ENCODE measurements around the gene PCDH11Y.
"Not testable (repeated sequence)": the region's sequence is repeated elsewhere in the genome, so short reads cannot be mapped to it uniquely, and the experiment has no call there.

DNA sequence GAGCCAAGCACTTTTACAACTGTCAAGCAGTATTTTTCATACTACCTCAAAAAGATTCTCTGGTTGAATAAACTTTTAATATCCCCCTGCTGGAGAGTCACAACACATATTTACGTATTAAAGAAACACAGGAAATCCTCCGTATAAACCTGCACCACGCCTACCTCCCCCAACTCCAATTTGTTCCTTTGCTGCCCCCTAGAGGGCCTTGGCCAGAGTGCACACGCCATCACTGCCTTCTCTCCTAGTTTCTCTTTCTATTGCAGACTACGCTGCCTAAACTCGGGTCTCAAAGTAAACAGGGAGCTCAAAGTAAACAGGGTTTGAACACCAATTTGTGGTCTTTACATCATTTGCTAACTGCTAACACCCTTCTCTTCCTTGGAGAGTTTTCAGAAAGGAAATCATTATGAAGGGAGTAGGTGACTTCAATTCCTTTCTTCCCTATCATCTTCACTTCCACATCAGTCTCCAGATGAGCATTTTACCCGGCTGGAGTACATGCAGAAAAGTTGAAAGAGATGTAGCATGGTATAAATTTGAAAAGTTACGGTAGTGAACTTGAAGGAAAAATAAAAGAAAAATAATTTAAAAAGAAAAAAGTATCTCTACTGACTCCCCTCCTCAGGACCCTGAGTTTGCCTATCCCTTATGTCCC lies 8.2 kb upstream of the PCDH11Y start:
- TF ChIP-seq, protein P1, sequence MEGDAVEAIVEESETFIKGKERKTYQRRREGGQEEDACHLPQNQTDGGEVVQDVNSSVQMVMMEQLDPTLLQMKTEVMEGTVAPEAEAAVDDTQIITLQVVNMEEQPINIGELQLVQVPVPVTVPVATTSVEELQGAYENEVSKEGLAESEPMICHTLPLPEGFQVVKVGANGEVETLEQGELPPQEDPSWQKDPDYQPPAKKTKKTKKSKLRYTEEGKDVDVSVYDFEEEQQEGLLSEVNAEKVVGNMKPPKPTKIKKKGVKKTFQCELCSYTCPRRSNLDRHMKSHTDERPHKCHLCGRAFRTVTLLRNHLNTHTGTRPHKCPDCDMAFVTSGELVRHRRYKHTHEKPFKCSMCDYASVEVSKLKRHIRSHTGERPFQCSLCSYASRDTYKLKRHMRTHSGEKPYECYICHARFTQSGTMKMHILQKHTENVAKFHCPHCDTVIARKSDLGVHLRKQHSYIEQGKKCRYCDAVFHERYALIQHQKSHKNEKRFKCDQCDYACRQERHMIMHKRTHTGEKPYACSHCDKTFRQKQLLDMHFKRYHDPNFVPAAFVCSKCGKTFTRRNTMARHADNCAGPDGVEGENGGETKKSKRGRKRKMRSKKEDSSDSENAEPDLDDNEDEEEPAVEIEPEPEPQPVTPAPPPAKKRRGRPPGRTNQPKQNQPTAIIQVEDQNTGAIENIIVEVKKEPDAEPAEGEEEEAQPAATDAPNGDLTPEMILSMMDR (IDR thresholded peaks at IDR 0.05), result peak in 1 of 12 donors; percentile 4
- not testable (repeated sequence) for TF ChIP-seq POLR2A (IDR thresholded peaks at IDR 0.05)

All from heart left ventricle (tissue), 13 donors.